ENCODE measurements around the gene SF3B6.

- TF ChIP-seq, protein P1, sequence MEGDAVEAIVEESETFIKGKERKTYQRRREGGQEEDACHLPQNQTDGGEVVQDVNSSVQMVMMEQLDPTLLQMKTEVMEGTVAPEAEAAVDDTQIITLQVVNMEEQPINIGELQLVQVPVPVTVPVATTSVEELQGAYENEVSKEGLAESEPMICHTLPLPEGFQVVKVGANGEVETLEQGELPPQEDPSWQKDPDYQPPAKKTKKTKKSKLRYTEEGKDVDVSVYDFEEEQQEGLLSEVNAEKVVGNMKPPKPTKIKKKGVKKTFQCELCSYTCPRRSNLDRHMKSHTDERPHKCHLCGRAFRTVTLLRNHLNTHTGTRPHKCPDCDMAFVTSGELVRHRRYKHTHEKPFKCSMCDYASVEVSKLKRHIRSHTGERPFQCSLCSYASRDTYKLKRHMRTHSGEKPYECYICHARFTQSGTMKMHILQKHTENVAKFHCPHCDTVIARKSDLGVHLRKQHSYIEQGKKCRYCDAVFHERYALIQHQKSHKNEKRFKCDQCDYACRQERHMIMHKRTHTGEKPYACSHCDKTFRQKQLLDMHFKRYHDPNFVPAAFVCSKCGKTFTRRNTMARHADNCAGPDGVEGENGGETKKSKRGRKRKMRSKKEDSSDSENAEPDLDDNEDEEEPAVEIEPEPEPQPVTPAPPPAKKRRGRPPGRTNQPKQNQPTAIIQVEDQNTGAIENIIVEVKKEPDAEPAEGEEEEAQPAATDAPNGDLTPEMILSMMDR (IDR thresholded peaks at IDR 0.05; ENCODE audit: extremely low read depth in 1 of 2, insufficient read depth in 1 of 2, low read depth in 1 of 2, low read length in 2 of 2), result no peak
- no peak for TF ChIP-seq POLR2A (IDR thresholded peaks at IDR 0.05; ENCODE audit: low read depth, low read length)
- no peak for TF ChIP-seq EZH2 (IDR thresholded peaks at IDR 0.05; ENCODE audit: borderline replicate concordance, low read depth, low read length, severe bottlenecking)
- no peak for TF ChIP-seq POLR2AphosphoS5 (IDR thresholded peaks at IDR 0.05; ENCODE audit: insufficient read depth, low read depth, low read length)
- TF ChIP-seq, protein P2, sequence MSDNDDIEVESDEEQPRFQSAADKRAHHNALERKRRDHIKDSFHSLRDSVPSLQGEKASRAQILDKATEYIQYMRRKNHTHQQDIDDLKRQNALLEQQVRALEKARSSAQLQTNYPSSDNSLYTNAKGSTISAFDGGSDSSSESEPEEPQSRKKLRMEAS (IDR thresholded peaks at IDR 0.05; ENCODE audit: insufficient read depth, insufficient read length), result no peak
Measured at GRCh38 chr2:24045511-24046508, 30.3 kb downstream of the SF3B6 start.

Data from endothelial cell of umbilical vein (primary cell).